Prostate gland (tissue), 2 donors: ENCODE results near the gene RNASEH2B.

Experiments used
- CTCF ChIP-seq, 4 experiments: fragments of 200-600 bp in 2 of 4; fragments of 450-650 bp in 2 of 4; sonication (generic) in 2 of 4; IDR thresholded peaks; 1 replicate in 3 of 4; 2 replicates in 1 of 4; pipeline ENCODE4 v1.5.1; 2016 to 2019; ENCODE audit warnings: antibody characterized with exemption in 4 of 4, mild to moderate bottlenecking in 2 of 4, moderate library complexity in 2 of 4
- POLR2A ChIP-seq: fragments of 450-650 bp; IDR thresholded peaks from one replicate; pipeline ENCODE4 v1.6.1; 2016; ENCODE audit warnings: antibody characterized with exemption, mild to moderate bottlenecking

- TF ChIP-seq CTCF (IDR thresholded peaks at IDR 0.05) (no peak), POLR2A (no peak)
Observed at GRCh38 chr13:50867637-50867945, 42.0 kb upstream of the RNASEH2B start.
